Stimulated activated CD4-positive, alpha-beta T cell treated with anti-CD3 and anti-CD28 coated beads, Interleukin-1b, Interleukin-23, amount 100 ng/mL, for 48 hours (primary cell): Measurements from ENCODE around the gene NUP93.
"Not testable (repeated sequence)": the region's sequence is repeated elsewhere in the genome, so short reads cannot be mapped to it uniquely, and the experiment has no call there.

Source experiments
- DNase-seq: peaks from one replicate; pipeline ENCODE4 v3.0.0-alpha.2; 2020

Gene NUP93

DNA sequence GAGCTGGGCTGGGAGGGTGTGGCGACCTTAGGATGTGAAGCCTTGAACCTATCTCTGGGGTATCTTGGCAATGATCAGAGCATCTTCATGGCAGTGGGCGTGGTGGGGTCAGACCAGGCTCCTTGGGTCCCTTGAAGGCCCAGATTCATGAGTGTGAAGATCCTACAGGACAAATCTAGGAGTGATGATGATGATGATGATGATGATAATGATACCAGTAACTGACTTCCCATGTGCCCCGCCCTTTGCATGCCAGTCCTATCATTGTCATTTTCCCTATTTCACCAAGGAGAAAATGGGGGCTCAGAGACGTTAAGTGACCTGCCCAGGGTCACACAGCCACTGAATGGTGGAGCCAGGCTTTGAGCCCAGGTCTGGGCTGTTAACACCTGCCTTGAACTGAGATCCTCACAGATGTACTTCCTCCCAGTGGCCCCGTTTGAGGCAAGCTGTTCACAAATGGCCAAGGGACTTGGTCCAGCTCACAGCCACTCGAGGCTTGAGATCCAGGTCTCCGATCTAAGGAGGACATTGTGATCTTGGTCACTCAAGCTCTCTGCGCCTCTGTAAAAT lies 148.4 kb downstream of the NUP93 start:
- DNase-seq, result no peak

DNA sequence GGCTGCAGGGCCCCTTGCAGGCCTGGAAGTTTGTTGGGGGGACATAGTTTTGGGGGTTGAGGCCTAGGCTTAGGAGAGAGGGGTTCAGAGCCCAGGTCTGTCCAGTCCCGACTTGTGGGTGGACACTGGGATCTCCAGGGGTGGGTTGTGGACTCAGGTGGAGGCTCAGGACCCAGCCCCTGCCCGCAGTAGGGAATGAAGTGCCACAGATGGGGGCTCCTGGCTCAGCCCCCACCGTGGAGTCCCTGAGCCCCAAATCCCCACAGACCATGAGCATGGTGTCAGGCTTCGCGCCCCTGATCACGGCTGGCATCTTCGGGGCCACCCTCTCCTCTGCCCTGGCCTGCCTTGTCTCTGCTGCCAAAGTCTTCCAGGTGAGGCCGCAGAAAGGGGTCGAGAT lies 149.3 kb downstream of the NUP93 start:
- no peak for DNase-seq

DNA sequence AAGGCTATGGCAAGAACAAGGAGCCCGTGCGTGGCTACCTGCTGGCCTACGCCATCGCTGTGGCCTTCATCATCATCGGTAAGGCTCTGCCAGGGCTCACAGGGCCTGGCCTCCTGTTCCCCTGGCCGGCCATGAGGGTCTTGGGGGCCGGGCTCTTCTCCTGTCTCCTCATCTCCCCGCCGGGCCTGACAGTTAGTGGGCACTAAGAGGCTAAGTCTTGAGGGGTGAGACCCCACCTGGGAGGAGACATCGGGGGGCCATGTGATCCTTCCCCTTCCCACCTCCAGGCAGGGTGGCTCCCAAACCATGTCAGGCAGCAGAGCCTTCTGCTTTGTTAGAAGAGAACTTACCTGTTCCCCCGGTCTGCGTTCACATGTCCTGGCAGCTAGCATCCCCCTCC lies 150.2 kb downstream of the NUP93 start:
- DNase-seq, result no peak

DNA sequence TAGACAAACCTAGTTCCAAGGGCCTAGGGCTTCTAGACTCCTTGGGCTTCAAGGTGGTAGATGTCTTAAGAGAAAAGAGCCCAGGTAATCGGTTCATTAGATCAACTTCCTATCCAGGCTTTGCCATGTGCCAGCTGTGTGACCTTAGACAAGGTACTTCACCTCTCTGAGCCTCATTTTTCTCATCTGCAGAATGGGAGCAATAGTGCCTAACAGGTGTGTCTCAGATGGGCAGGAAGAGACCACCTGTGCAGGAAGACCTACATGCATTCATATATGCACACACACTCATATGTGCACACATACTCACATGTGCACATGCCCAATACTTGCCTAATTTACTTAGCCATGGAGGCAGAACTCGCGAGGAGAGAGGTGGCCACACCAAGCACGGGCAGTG lies 150.8 kb downstream of the NUP93 start:
- no peak for DNase-seq

DNA sequence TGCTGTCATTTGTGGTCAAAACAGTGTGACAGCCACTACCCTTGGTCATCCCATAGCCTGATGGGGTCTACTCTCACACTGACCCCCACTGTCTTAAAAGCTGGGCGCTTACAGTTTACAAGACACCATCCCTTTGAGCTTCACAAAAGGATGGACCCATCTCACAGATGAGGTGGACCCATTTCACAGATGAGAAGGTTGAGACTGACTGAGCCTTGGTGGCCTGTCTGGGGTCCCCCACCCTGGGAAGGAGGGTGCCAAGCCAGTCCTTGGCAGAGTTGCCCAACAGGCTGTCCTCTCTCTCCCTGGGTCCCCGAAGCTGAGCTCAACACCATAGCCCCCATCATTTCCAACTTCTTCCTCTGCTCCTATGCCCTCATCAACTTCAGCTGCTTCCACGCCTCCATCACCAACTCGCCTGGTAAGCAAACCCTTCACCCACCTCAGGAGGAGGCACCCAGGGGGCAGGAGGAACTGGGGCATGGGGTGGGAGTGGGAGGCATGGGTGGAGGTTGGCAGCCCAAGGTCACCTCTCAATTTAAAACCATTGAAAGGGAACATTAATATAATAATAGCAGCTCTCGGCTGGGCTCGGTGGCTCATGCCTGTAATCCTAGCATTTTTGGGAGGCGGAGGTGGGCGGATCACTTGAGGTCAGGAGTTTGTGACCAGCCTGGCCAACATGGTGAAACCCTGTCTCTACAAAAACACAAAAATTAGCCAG lies 152.3 kb downstream of the NUP93 start:
- no peak for DNase-seq

DNA sequence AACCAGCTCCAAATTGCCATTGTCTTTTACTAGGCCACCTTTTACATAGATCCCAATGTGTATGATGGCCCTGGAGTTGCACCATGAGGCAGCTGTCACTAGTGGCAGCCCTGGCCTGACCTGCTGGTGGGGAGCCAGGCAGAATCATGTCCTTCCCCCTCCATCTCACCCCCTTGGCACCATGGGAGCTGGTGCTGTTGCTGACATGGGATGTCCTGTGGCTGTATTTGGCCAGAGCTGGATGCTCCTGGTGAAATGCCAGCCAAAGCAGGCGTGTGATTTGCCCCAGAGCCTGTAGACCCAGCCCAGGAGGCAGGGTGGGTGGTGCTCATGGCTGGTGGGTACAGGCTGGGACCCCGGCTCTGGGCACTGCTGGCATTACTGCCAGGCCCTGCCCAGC lies 153.7 kb downstream of the NUP93 start:
- no peak for DNase-seq

DNA sequence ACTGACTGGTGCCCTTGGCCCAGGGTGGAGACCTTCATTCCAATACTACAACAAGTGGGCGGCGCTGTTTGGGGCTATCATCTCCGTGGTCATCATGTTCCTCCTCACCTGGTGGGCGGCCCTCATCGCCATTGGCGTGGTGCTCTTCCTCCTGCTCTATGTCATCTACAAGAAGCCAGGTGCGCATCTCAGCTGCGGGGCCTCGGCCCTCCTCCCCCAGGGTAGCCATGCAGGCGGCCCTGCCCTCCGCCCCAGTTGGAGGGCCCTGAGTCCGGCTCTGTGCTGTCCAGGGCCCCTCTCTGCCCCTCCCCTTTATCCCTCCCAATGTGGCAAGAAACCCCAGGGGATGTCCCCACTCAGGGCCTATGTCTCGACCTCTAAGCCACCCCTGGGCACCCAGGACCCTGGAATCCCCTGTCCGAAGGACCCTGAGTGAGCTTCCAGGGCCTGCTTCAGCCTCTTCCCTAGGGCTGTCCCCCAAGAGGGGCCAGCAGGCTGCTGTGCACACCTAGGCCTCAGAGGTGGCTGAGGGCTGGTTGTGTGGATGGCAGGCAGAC lies 154.2 kb downstream of the NUP93 start:
- no peak for DNase-seq

DNA sequence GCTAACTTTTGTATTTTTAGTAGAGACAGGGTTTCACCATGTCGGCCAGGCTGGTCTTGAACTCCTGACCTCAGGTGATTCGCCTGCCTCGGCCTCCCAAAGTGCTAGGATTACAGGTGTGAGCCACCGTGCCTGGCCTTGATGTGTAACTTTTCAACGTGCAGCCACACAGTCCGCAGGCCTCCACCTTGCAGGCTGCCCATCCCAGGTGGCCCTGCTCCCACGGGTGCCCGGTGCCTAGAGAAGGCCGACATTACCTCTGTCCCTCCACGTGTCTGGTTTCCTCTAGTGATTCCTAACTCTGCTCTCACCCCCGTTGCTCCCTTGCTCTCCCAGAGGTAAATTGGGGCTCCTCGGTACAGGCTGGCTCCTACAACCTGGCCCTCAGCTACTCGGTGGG lies 155.0 kb downstream of the NUP93 start:
- DNase-seq, result not testable (repeated sequence)

DNA sequence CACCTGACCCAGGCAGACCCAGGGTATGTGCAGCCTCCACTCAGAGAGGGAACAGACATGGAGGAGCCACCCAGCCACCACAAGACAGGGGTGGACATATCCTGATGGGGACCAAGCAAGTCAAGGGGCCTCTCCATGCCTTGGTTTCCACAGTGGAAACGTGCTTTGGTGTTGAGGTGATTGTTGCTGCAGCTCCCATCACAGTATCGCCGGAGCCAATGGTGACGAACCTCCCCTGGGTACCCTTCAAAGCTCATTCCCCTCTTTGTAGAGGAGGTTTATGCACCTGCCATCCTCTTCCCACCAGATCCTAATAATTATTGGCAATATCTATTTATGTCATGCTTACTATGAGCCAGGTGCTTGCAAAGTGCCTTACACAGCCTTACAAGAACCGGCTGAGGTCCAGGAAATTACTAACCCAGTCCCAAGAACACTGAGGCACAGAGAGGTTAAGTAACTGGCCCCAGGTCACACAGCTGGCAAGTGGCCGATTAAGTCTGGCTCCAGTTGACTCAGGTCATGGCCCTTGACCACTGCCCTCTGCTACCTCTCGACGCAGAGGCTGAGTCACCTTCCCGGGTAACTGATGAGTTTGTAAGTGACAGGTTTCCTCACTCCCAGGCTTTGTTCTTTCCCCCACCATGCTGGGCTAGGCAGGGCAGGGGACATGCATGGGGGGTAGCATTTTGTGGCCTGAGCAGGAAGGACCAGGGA lies 155.7 kb downstream of the NUP93 start:
- no peak for DNase-seq

DNA sequence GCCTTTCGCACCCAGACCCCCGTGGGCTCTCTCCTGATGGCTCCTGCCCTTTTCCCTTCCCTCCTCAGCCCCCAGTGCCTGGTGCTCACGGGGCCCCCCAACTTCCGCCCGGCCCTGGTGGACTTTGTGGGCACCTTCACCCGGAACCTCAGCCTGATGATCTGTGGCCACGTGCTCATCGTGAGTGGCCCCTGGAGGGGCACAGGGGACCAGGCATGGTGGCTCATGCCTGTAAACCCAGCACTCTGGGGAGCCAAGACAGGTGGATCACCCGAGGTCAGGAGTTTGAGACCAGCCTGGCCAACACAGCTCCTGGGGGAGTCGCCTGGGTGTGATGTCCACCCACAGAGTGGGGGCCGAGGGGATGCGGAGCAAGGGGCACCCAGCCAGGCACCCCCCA lies 156.4 kb downstream of the NUP93 start:
- no peak for DNase-seq

DNA sequence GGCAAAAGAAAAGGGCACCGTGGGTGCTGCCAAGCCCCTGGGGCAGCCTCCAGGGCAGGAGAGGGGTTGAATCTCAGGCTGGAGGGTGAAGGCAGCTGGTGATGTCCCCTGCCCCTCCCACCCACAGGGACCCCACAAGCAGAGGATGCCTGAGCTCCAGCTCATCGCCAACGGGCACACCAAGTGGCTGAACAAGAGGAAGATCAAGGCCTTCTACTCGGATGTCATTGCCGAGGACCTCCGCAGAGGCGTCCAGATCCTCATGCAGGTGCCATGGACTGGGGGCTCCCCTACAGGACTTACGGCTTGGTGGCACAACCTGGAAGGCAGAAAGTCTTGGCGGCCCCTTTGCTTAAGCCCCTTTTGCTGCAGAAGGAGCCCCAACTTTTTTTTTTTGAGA lies 156.9 kb downstream of the NUP93 start:
- no peak for DNase-seq

DNA sequence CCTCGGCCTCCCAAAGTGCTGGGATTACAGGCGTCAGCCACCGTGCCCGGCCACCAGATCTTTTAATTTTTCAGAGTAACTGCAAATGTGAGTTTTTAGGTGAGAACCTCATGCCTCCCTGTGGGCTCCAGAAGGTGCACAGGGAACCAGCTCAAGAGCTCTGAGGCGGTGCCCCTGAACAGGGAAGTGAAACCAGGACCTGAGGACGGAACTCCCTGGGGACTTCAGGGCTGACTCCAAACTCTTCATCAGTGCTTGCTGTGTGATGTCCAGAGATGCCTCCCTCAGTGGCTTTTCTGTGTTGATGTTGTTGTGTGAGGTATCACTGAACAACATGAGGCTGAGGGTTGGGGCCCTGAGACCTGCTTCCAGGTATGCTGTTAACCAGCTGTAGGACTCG lies 158.9 kb downstream of the NUP93 start:
- no peak for DNase-seq

DNA sequence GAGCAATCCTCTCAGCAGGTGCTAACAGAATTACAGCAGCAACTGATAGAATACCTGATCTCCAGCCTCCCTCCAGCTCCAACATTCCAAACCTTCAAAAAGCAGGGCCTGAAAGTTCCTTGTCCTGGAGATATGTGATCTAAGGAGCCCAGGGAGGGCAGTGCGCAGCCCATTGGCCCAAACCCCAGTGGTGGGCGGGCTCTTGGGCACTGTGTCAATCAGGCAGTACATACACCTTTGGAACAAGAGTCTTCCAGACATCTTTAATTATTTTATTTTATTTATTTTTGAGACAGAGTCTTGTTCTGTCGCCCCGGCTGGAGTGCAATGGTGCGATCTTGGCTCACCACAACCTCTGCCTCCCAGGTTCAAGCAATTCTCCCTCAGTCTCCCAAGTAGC lies 159.3 kb downstream of the NUP93 start:
- no peak for DNase-seq

DNA sequence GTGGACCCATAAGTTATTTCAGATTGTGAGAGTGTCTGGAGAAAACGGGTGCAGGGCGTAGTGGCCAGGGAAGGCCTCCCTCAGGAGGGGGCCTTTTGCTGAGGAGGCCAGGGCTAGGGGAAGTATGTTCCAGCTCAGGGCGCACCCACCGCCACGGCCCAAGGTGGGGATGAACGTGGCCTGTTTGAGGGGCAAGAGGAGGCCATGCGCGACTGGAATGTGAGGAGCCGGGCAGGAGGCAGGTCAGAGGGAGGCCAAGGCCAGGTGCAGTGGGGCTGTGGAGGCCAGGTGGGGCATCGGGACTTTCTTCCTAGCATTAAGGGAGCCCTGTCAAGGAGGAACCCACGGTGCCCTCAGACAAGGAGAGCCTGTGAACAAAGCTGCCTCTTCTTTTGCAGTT lies 161.8 kb downstream of the NUP93 start:
- no peak for DNase-seq

DNA sequence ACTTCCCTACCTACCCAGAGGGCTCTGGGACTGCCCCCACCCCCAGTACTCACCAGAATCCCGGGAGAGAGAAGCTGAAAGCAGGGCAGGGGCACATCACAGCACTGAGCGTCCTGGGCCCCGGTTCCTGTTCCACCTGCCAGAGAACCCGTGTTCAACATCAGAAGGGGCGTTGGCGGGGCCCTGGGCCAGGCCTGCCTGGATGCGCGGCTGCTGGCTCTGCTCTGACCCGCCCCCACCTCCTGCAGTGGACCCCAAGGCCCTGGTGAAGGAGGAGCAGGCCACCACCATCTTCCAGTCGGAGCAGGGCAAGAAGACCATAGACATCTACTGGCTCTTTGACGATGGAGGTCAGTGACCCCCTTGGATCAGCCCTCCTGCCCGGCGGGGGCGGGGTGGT lies 162.8 kb downstream of the NUP93 start:
- no peak for DNase-seq

DNA sequence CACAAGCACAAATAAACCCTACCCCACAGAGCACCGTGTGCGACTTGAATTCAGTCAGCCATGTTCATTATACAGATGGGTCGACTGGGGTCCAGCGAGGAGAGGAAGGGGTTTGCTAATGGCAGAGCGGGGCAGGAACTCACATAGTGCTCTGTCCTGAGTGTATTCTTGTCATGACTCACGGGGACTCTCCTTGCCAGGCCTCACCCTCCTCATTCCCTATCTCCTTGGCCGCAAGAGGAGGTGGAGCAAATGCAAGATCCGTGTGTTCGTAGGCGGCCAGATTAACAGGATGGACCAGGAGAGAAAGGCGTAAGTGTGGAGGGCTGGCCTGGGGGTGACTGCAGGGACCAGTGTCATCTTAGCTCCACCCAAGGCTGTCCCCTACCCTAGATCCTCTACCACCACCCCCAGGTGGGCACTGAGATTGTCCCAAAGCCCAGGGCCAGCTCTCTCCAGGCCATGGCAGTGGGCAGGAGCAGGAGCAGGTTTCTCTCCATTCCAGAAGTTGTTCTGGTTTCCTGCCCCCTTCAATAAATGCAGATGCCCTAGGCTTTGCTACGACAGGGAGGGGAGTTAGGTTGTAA lies 164.5 kb downstream of the NUP93 start:
- DNase-seq, result no peak

DNA sequence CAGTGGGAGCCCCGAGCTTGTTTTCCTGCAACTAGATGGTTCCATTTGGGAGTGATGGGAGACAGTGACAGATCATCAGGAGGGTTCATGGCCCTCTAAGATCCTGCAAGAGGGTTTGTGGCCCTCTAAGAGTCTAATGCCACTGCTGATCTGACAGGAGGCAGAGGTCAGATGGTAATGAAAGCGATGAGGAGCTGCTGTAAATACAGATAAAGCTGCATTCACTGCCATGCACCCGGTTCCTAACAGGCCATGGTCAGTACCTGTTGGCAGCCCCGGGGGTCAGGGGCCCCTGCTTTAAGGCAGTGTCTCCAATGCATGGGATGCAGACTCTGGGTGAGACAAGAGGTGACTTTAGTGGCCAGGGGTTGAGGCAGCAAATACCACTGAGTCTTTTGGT lies 165.9 kb downstream of the NUP93 start:
- no peak for DNase-seq

DNA sequence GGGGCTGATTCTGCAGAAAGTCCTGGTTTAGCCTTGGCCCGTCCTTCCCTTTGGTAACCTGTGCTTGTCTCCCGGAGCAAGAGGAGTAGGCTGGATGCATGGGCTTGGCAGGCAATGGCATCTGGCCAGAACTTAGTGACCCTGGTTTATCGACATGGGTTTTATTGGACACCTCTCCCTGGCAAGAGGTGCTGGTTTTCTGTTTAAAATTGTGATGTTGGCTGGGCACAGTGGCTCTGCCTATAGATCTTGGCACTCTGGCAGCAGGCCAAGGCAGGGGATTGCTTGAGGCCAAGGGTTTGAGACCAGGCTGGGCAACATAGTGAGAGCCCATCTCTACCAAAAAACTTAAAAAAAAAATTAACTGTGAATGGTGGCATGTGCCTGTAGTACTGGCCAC lies 166.3 kb downstream of the NUP93 start:
- DNase-seq, result no peak

DNA sequence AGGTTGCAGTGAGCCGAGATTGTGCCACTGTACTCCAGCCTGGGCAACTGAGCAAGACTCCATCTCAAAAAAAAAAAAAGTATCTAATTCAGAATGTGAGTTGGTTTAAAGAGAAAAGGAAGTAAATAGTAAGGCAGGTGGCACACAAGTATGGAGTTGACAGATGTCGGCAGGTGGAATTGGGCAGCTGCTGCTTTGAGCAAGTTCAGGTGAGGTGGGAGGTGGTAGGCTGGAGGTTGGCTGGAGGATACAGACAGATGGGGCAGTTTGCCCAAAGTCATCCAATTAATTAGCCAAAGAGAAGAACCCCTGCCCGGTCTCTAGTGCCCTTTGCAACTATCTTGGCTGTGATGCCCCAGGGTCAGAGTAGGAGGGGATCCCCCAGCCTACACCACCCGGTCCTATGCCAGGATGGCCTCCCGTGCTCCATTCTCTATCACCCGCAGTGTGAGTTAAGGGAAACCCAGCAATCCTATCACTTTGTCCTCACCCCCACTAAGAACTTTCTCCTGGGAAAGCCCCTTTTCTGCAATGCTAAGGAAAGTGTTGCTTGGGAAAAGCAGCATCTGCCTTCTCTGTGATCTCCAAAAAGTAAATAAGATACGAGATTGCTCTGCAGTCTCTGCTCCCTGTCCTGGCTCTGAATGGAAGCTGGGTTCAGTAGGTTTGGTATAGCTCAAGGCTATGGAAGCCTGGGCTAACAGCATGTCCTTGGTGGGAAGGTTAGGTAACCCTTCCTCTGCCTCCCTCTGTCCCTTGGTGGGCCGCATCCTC lies 167.3 kb downstream of the NUP93 start:
- no peak for DNase-seq

DNA sequence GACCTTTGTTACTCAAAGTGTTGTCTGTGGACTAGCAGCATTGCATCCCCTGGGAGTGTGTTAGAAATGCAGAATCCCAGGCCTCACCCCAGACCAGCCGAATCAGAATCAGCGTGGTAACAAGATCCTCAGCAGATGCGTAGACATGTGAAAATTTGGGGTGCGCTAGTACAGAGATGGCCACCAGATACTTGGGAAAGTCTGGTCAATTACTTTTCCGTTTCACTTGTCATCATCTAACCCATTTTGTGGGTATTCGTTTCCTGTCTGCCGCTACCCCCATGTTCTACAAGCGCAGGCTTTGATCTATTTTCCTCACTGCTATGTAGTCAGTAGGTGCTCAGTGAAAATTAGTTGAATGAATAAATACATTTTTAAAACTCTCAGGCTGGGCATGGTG lies 168.9 kb downstream of the NUP93 start:
- no peak for DNase-seq
